ENCODE measurements around the gene TADA2A.
"Not testable (repeated sequence)": the region's sequence is repeated elsewhere in the genome, so short reads cannot be mapped to it uniquely, and the experiment has no call there.

Gene TADA2A

DNA sequence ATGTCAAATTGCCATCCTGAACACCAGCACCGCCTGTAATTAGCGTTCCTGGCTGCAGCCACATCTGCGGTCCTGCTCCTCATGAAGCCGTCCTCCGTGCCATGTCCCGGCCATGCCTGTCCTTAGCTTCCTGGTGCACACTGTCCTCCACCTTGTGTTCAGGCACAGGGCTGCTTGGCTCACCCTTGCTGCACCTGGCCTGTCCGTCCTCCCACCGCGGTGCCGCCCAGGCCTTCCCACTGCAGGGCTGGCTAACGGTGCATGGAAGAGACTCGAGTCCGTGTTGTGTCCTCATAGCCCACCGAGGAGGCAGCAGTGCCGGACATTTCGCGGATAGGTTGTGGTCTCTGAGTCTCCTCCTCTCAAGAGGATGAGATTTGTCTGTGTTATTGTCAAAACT lies 103.4 kb downstream of the TADA2A start:
- ChIA-PET CTCF (no interaction called here), POLR2A (no interaction called here)
- TF ChIP-seq ELF4 (IDR thresholded peaks at IDR 0.05) = no peak
- no peak for TF ChIP-seq FOXM1 (IDR thresholded peaks at IDR 0.05; ENCODE audit: borderline replicate concordance)
- TF ChIP-seq ARNT (IDR thresholded peaks at IDR 0.05) = no peak
- no peak for TF ChIP-seq TARDBP (IDR thresholded peaks at IDR 0.05)
- no peak for TF ChIP-seq L3MBTL2 (conservative IDR thresholded peaks at IDR 0.05)
- no peak for TF ChIP-seq ZNF384 (IDR thresholded peaks at IDR 0.05)
- no peak for TF ChIP-seq SUZ12 (IDR thresholded peaks at IDR 0.05)
- no peak for TF ChIP-seq CTBP1 (IDR thresholded peaks at IDR 0.05; ENCODE audit: borderline replicate concordance)
- TF ChIP-seq HDGF (IDR thresholded peaks at IDR 0.05; ENCODE audit: borderline replicate concordance) = no peak
- TF ChIP-seq BHLHE40 (IDR thresholded peaks at IDR 0.05; ENCODE audit: borderline replicate concordance) = no peak
- TF ChIP-seq LEF1 (IDR thresholded peaks at IDR 0.05; ENCODE audit: borderline replicate concordance) = no peak
- TF ChIP-seq, protein P1, sequence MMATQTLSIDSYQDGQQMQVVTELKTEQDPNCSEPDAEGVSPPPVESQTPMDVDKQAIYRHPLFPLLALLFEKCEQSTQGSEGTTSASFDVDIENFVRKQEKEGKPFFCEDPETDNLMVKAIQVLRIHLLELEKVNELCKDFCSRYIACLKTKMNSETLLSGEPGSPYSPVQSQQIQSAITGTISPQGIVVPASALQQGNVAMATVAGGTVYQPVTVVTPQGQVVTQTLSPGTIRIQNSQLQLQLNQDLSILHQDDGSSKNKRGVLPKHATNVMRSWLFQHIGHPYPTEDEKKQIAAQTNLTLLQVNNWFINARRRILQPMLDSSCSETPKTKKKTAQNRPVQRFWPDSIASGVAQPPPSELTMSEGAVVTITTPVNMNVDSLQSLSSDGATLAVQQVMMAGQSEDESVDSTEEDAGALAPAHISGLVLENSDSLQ (IDR thresholded peaks at IDR 0.05) = no peak
- no peak for TF ChIP-seq FOXA1 (IDR thresholded peaks at IDR 0.05)
- TF ChIP-seq SP1 (IDR thresholded peaks at IDR 0.05) = no peak
- TF ChIP-seq FOXK2 (IDR thresholded peaks at IDR 0.05) = no peak
- DNase-seq (ENCODE audit: extremely low spot score) = no peak

DNA sequence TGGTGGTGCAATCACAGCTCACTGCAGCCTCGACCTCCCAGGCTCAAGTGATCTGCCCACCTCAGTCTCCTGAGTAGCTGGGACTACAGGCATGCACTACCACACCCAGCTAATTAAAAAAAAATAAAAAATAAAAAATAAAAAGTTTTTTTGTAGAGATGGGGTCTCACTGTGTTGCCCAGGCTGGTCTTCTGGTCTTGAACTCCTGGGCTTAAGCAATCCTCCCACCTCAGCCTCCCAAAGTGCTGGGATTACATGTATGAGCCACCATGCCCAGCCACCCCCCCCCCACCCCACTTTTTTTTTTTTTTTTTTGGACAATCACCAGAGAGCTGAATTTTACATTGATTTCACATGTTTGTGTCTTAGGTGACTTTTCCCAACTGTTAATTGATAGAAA lies 105.0 kb downstream of the TADA2A start:
- CTCF ChIA-PET = interaction anchor here (0.6 kb wide), 1 partner anchor 159 kb away, joined by 3 read pairs; no protein-coding TSS in a partner anchor
- POLR2A ChIA-PET; DNase-seq (ENCODE audit: extremely low spot score): not testable (repeated sequence)

- DNase-seq (ENCODE audit: extremely low spot score) = no peak
- TF ChIP-seq ARNT (IDR thresholded peaks at IDR 0.05) (no peak), SP1 (IDR thresholded peaks at IDR 0.05) (no peak)
- ChIA-PET POLR2A (no interaction called here), CTCF (no interaction called here)
These were observed 105.9 kb downstream of the TADA2A start for GRCh38 chr17:37512442-37513068.

GRCh38 chr17:37513711-37514110 lies 107.0 kb downstream of the TADA2A start:
- DNase-seq (ENCODE audit: extremely low spot score) = no peak
- CTCF ChIA-PET = no interaction called here
- TF ChIP-seq SP1 (IDR thresholded peaks at IDR 0.05) (no peak), ZNF384 (IDR thresholded peaks at IDR 0.05) (no peak), ELF4 (IDR thresholded peaks at IDR 0.05) (no peak), TARDBP (IDR thresholded peaks at IDR 0.05) (no peak), CTBP1 (IDR thresholded peaks at IDR 0.05; ENCODE audit: borderline replicate concordance) (no peak), NFRKB (IDR thresholded peaks at IDR 0.05) (no peak), LEF1 (IDR thresholded peaks at IDR 0.05; ENCODE audit: borderline replicate concordance) (no peak), L3MBTL2 (conservative IDR thresholded peaks at IDR 0.05) (no peak), BHLHE40 (IDR thresholded peaks at IDR 0.05; ENCODE audit: borderline replicate concordance) (no peak), FOXM1 (IDR thresholded peaks at IDR 0.05; ENCODE audit: borderline replicate concordance) (no peak), FOXA1 (IDR thresholded peaks at IDR 0.05) (no peak), ARNT (IDR thresholded peaks at IDR 0.05) (no peak), HDGF (IDR thresholded peaks at IDR 0.05; ENCODE audit: borderline replicate concordance) (no peak), SUZ12 (IDR thresholded peaks at IDR 0.05) (no peak)
- TF ChIP-seq, protein P1 (IDR thresholded peaks at IDR 0.05) = no peak
- POLR2A ChIA-PET = no interaction called here

DNA sequence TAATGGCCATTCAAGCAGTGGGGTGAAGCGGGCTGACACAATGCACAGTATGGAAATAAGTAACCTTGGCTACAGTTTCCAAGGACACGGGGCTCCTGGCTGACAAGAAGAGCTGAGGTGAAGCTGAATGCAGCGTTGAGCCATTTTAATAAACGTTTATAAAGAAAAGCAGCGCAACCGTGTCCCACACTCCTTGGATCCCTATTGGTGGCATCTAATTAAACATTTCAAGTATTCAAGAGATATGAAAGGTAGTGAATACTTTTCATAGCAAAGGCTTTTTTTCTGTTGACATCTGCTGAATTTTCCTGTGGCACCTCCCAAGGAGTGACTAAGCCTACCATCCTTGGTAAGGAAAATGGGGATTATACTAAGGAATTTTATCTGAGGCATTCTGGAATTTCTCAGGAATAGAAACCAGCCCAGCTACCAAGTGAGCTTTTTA lies 109.5 kb downstream of the TADA2A start:
- POLR2A ChIA-PET = no interaction called here
- no peak for TF ChIP-seq SP1 (IDR thresholded peaks at IDR 0.05)
- TF ChIP-seq L3MBTL2 (conservative IDR thresholded peaks at IDR 0.05) = no peak
- no peak for TF ChIP-seq CTBP1 (IDR thresholded peaks at IDR 0.05; ENCODE audit: borderline replicate concordance)
- TF ChIP-seq SUZ12 (IDR thresholded peaks at IDR 0.05) = no peak
- TF ChIP-seq, protein P1 (IDR thresholded peaks at IDR 0.05) = no peak
- TF ChIP-seq HDGF (IDR thresholded peaks at IDR 0.05; ENCODE audit: borderline replicate concordance) = no peak
- TF ChIP-seq FOXK2 (IDR thresholded peaks at IDR 0.05) = no peak
- TF ChIP-seq LEF1 (IDR thresholded peaks at IDR 0.05; ENCODE audit: borderline replicate concordance) = no peak
- TF ChIP-seq BHLHE40 (IDR thresholded peaks at IDR 0.05; ENCODE audit: borderline replicate concordance) = no peak
- TF ChIP-seq FOXM1 (IDR thresholded peaks at IDR 0.05; ENCODE audit: borderline replicate concordance) = no peak
- no peak for TF ChIP-seq NFRKB (IDR thresholded peaks at IDR 0.05)
- no peak for TF ChIP-seq FOXA1 (IDR thresholded peaks at IDR 0.05)
- TF ChIP-seq ARNT (IDR thresholded peaks at IDR 0.05) = no peak
- no peak for TF ChIP-seq ZNF384 (IDR thresholded peaks at IDR 0.05)
- no peak for TF ChIP-seq TARDBP (IDR thresholded peaks at IDR 0.05)
- no peak for TF ChIP-seq ELF4 (IDR thresholded peaks at IDR 0.05)
- no peak for DNase-seq (ENCODE audit: extremely low spot score)
- CTCF ChIA-PET = no interaction called here

DNA sequence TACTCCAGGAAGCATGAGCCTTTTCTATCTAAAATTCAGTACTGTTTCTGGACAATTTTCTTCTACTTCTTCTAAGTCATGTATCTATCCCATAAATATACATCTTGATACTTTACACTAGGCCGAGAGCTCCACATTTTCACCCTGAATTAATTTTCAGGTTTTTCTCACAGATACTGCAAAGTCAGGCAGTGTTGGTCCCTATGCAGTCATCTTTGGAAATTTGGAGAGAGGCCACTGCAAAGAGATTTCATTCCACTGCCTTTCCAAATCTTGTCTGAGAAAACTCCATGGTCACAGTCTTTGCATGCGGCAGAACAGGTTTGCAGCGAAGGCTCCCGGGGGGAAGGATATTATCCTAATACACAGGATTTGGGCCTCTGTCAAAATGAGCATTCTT lies 111.2 kb downstream of the TADA2A start:
- ChIA-PET POLR2A (no interaction called here), CTCF (interaction anchor here (0.9 kb wide), 1 partner anchor 52 kb away, joined by 3 read pairs; no protein-coding TSS in a partner anchor)
- no peak for DNase-seq (ENCODE audit: extremely low spot score)
- TF ChIP-seq TARDBP (IDR thresholded peaks at IDR 0.05) (no peak), BHLHE40 (IDR thresholded peaks at IDR 0.05; ENCODE audit: borderline replicate concordance) (no peak), FOXM1 (IDR thresholded peaks at IDR 0.05; ENCODE audit: borderline replicate concordance) (no peak), ARNT (IDR thresholded peaks at IDR 0.05) (no peak), ZNF384 (IDR thresholded peaks at IDR 0.05) (no peak), FOXA1 (IDR thresholded peaks at IDR 0.05) (no peak), ELF4 (IDR thresholded peaks at IDR 0.05) (no peak), SP1 (IDR thresholded peaks at IDR 0.05) (no peak), FOXK2 (IDR thresholded peaks at IDR 0.05) (no peak), HDGF (IDR thresholded peaks at IDR 0.05; ENCODE audit: borderline replicate concordance) (no peak), SUZ12 (IDR thresholded peaks at IDR 0.05) (no peak), NFRKB (IDR thresholded peaks at IDR 0.05) (no peak), L3MBTL2 (conservative IDR thresholded peaks at IDR 0.05) (no peak), LEF1 (IDR thresholded peaks at IDR 0.05; ENCODE audit: borderline replicate concordance) (no peak), CTBP1 (IDR thresholded peaks at IDR 0.05; ENCODE audit: borderline replicate concordance) (no peak)
- TF ChIP-seq, protein P1 (IDR thresholded peaks at IDR 0.05) = no peak

Measured in HEK293T (cell line).